ENCODE measurements around the gene DTX3L. TPM values are rescaled to one million over a fixed set of nuclear protein-coding genes. Genes with fewer than 3 reads are reported as not detected.

The DTX3L gene
- total and polyA plus RNA-seq, 2 of the 8 experiments (the other 6 are each of a cell fraction or from before 2014, with no cell fraction given), result 1.7 to 11.3 TPM

GRCh38 chr3:122623031-122623829 lies 59.1 kb downstream of the DTX3L start:
- no peak overlapping the region for H2AFZ ChIP-seq (ENCODE audit: low read length)
- H2BK15ac ChIP-seq (ENCODE audit: low read length), result no peak overlapping the region
- no peak overlapping the region for H3K4me2 ChIP-seq (ENCODE audit: insufficient read depth in 1 of 2, low read depth in 2 of 2, low read length in 2 of 2)
- H3K27ac ChIP-seq (ENCODE audit: low read depth, low read length), result no peak overlapping the region
- H3K23ac ChIP-seq (ENCODE audit: insufficient read length), result no peak overlapping the region
- H3K23me2 ChIP-seq (ENCODE audit: low read depth, low read length), result no peaks in the 10 kb centered on the region
- no peak overlapping the region for H4K91ac ChIP-seq (replicated peaks; ENCODE audit: insufficient read length, low read length)
- H3K79me2 ChIP-seq (ENCODE audit: control insufficient read depth in 1 of 2, insufficient read depth in 2 of 2, low read length in 2 of 2), result no peaks in the 10 kb centered on the region
- no peaks in the 10 kb centered on the region for H3K4me1 ChIP-seq (replicated peaks in 1 of 4; ENCODE audit: control insufficient read depth in 3 of 4, insufficient read depth in 4 of 4, low read length in 3 of 4)
- no peak overlapping the region for H2BK20ac ChIP-seq (ENCODE audit: low read length)
- no peak overlapping the region for H2BK12ac ChIP-seq (ENCODE audit: low read depth, low read length)
- WGBS, 2 experiments (ENCODE audit: extremely low coverage in 1 of 2, insufficient coverage in 1 of 2, insufficient read length in 1 of 2, insufficient replicate concordance in 2 of 2, low coverage in 1 of 2, low lambda C conversion rate in 2 of 2, missing lambda C conversion rate in 1 of 2), result 88% methylated on average over 8 of the region's 8 CpGs; no CpG with 5 or more reads in 1 of the 2 experiments
- H3K79me1 ChIP-seq (ENCODE audit: low read depth, low read length), result no peaks in the 10 kb centered on the region
- no peaks in the 10 kb centered on the region for H3K36me3 ChIP-seq (ENCODE audit: control insufficient read depth in 2 of 4, insufficient read depth in 4 of 4, low read length in 3 of 4)
- H3K27me3 ChIP-seq (replicated peaks in 1 of 4; ENCODE audit: control insufficient read depth in 3 of 4, extremely low read depth in 1 of 4, insufficient read depth in 3 of 4, low read length in 3 of 4), result no peaks in the 10 kb centered on the region
- H2BK5ac ChIP-seq (ENCODE audit: low read depth, low read length), result no peak overlapping the region
- FAIRE-seq, result no peak
- no peak overlapping the region for H3K4ac ChIP-seq (replicated peaks; ENCODE audit: insufficient read length, low read depth, low read length)
- H3K56ac ChIP-seq (replicated peaks; ENCODE audit: insufficient read length, low read depth, low read length), result no peak overlapping the region
- H4K20me1 ChIP-seq (replicated peaks in 1 of 2; ENCODE audit: control insufficient read depth in 1 of 2, insufficient read depth in 2 of 2, low read length in 2 of 2), result no peaks in the 10 kb centered on the region
- POLR2A ChIA-PET (ENCODE audit: partially characterized antibody), result no interaction called here
- no peak overlapping the region for H3K14ac ChIP-seq (ENCODE audit: insufficient read length)
- no peak overlapping the region for H3K18ac ChIP-seq (ENCODE audit: extremely low read depth, low read length)
- H4K5ac ChIP-seq (ENCODE audit: insufficient read length, low read depth, low read length), result no peak overlapping the region
- H2BK120ac ChIP-seq (replicated peaks; ENCODE audit: low read depth, low read length), result no peak overlapping the region
- H3K9ac ChIP-seq (replicated peaks in 1 of 4; ENCODE audit: extremely low read depth in 1 of 4, low read depth in 3 of 4, low read length in 3 of 4), result no peak overlapping the region
- no peak overlapping the region for H4K8ac ChIP-seq (ENCODE audit: extremely low read depth, insufficient read depth, low read length)
- H2AK5ac ChIP-seq (ENCODE audit: low read depth, low read length), result no peak overlapping the region
- CTCF ChIA-PET (ENCODE audit: partially characterized antibody), result interaction anchor here (0.6 to 1.1 kb wide), 3 partner anchors 24 to 37 kb away, joined by 3 read pairs; no protein-coding TSS in a partner anchor
- H3K4me3 ChIP-seq (ENCODE audit: extremely low read depth in 1 of 4, insufficient read depth in 2 of 4, low read depth in 3 of 4, low read length in 4 of 4), result no peak overlapping the region
- no peak for DNase-seq (ENCODE audit: low read depth in 1 of 2, low spot score in 2 of 2)
- no peaks in the 10 kb centered on the region for H3K9me3 ChIP-seq (ENCODE audit: insufficient read depth in 2 of 2, low read depth in 1 of 2, low read length in 1 of 2)
- TF ChIP-seq KDM4A (IDR thresholded peaks at IDR 0.05; ENCODE audit: low read depth, low read length, severe bottlenecking), result no peak
- TF ChIP-seq, protein P1, sequence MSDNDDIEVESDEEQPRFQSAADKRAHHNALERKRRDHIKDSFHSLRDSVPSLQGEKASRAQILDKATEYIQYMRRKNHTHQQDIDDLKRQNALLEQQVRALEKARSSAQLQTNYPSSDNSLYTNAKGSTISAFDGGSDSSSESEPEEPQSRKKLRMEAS (IDR thresholded peaks at IDR 0.05), result no peak
- TF ChIP-seq TCF12 (IDR thresholded peaks at IDR 0.05; ENCODE audit: low read depth, low read length), result no peak
- TF ChIP-seq, protein P2, sequence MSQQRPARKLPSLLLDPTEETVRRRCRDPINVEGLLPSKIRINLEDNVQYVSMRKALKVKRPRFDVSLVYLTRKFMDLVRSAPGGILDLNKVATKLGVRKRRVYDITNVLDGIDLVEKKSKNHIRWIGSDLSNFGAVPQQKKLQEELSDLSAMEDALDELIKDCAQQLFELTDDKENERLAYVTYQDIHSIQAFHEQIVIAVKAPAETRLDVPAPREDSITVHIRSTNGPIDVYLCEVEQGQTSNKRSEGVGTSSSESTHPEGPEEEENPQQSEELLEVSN (IDR thresholded peaks at IDR 0.05), result no peak
- no peak for TF ChIP-seq SRF (IDR thresholded peaks at IDR 0.05; ENCODE audit: low read depth, low read length)
- no peak for TF ChIP-seq RBBP5 (IDR thresholded peaks at IDR 0.05; ENCODE audit: borderline replicate concordance, low read depth, low read length)
- no peak for TF ChIP-seq CTBP2 (IDR thresholded peaks at IDR 0.05; ENCODE audit: borderline replicate concordance, insufficient read depth, insufficient read length, low read length)
- no peak for TF ChIP-seq POLR2AphosphoS5 (IDR thresholded peaks at IDR 0.05; ENCODE audit: low read depth, low read length)
- TF ChIP-seq EGR1 (IDR thresholded peaks at IDR 0.05; ENCODE audit: borderline replicate concordance, low read depth, low read length), result no peak
- TF ChIP-seq BRCA1 (IDR thresholded peaks at IDR 0.05; ENCODE audit: low read depth, low read length), result no peak
- TF ChIP-seq SUZ12 (IDR thresholded peaks at IDR 0.05; ENCODE audit: low read length), result no peak
- TF ChIP-seq TBP (IDR thresholded peaks at IDR 0.05; ENCODE audit: low read depth, low read length), result no peak
